Activated CD4-positive, alpha-beta T cell treated with anti-CD3 and anti-CD28 coated beads, Interleukin-2, amount 50 U/mL, for 4 hours (primary cell): ENCODE measurements around the gene RBMS3.
"Not testable (repeated sequence)": the region's sequence is repeated elsewhere in the genome, so short reads cannot be mapped to it uniquely, and the experiment has no call there.

Experiments
- DNase-seq, 2 experiments: peaks; one replicate each; pipeline ENCODE4 v3.0.0-alpha.2; 2020

The RBMS3 gene

DNA sequence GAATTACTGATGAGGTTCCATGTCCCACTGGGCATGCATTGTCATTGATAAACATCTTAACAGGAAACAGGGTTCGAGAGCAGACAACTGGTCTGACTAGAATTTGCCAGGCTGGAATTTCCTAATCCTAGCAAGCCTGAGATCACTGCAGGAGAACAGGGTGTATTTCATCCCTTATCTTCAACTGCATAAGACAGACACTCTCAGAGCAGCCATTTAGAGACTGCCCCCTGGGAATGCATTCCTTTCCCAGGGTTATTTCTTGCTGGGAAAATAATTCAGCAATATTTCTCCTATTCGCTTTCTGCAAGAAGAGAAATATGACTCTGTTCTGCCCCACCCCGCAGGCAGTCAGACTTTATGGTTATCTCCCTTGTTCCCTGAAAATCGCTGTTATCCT lies 113.1 kb downstream of the RBMS3 start:
- not testable (repeated sequence) for DNase-seq

DNA sequence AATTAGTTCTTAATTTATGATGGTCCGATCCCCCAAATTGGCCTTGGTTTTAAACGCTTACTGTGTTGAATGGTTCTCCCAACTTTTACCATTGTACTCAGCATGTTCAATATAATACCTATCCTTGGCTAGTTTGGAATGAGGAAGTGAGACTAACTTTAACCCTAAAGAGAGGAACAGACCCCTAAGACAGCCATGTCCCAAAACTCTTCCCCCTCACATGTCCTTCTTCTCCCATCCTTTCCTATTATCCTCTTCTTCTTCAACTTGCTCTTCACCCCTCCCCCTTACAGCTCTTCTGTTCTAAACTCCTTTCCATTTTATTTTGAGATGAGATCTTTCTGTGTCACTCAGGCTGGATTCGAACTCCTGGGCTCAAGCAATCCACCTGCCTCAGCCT lies 116.5 kb downstream of the RBMS3 start:
- no peak for DNase-seq

DNA sequence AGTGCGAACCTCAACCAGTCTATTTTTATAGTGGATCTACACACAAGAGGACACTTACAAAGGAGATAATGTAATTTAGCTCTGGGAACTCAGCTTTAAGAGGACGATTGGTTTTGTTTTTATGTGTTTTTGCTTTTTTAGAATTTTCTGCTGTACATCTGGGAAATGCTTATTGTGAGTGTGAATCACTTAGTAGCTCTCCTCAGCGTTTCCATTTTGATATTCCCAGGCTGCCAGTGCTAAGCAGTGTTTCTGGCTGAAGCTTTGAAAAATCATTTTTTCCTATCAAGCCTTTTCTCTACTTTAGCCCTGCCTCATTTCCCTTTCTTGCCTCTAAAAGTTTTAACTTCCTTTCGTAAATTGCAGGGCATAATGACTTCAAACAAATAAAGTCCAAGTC lies 117.9 kb downstream of the RBMS3 start:
- no peak for DNase-seq

DNA sequence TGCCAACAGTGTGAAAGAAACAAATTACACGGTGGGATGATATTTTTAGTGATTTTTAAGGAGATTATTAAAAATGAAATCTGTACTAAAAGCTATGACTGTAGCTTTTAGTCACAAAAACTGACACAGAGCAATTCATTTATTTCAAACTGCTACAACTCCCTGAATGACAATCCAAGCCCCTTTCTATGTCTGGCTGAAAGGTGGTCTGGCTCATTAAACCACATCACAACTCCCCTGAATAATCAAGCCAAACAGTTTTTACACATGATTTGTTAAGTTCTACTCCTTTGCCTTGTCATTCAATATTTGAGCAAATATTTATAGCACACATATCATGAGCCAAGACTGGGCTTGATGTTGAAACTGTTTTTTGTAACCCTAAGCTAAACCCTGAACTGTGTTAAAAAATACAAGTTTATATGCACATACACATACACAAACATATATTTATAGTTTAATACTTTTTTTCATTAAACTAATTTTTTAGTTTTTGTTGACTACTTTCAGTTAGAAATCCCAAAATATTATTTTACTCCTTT lies 125.5 kb downstream of the RBMS3 start:
- DNase-seq: no peak

DNA sequence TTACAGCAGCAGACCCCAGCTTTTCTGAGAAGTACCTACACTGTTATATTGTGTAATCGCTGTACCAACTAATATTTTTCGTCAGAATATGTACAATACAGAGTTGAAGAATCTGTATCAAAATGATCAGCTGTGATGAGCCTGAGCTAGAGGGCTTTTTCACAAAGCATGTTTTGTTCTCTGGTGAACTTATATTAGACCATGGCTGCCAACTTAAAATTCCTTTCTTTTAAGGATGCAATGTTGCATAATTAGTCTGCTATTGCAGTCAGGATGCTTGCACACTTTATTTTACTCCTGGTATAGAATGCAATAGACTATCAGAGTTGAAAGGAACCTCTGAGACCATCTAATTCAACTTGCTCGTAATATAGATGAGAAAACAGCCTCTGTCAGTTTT lies 127.8 kb downstream of the RBMS3 start:
- no peak for DNase-seq

DNA sequence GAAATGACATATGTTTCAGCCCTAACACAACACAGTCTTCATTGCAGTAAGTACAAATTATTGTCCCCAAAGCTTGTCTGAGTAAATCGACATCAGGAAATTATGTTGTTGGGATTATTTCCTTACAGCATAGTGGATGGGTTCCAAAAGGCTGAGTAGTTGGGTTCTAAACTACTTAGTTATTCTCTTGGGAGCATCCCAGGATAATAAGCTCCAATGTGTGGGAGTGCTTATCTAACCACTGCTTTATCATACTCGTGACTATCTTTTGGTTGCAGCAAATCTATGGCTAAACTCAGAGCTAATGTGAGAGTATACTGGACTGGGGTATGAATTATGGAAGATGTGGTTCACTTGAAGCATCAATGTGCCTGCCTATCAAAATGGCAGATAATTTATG lies 128.5 kb downstream of the RBMS3 start:
- DNase-seq: no peak

DNA sequence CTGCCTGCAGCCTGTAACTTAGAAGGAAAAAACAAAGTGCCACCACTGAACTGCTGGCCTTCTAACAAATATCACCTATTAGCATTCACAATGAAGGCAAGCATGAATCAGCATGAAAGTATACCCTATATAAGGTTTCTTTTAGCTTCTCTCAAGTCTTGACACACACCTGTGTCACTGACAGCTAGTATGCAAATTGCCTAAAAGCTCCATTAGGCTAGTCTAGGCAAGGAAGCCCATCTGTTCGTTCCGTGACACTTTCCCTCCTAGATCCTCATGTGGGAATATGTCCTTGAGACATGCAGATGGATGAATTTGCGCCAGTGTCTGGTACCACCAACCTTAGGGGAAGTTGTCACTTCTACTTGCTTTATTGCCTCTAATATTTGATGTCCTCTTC lies 129.3 kb downstream of the RBMS3 start:
- no peak for DNase-seq

DNA sequence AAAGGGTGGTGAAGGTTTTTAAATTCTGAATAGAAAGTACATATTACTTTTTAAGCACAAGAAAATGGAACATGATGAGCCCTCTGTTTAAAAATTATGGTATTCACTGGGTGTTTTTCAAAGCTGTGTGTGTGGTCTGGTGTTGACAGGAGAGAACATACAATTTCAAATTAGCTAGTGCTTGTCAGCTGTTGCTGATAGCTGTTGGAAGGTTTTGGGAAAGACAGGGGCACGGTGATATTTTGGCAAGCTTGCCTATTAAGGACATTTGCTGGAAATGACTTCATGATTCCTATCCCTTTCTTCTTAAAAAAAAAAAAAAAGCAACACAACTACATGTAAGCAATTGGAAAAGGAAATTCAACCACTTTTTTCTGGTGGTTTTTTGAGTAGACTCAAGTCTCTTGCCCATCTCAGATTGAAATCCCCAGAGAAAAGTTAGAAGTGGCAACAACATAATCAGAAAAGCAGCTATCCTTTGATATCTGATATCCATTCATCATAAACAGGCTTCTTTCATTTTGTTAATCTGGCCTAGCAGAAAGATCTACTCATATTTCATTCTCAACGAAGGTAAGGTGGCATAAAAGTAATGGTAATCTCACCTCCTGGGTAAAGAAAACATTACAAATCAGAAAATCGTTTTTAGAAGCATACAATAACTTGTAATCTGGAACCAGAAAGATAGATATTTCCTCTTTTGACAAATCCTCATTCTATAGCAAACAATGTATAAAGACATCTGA lies 130.0 kb downstream of the RBMS3 start:
- DNase-seq: no peak

DNA sequence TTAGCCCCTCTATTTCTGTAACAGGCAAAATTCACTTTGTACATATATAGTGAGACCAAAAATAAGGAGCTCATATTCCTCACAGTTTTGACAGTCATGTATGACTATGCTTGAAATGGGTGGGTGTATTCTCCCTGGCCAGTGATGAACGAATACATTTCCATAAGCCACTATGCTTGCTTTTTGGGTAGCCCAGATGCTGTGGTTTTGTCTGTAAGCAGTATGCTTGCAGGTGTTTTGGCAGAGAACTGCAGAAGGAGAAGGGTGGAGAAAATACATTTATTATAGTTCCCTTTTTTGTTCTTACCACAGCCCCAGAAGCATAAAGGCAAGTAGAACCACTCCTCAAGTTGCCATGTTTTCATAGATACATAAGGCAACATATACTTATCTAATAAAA lies 131.2 kb downstream of the RBMS3 start:
- DNase-seq: no peak

DNA sequence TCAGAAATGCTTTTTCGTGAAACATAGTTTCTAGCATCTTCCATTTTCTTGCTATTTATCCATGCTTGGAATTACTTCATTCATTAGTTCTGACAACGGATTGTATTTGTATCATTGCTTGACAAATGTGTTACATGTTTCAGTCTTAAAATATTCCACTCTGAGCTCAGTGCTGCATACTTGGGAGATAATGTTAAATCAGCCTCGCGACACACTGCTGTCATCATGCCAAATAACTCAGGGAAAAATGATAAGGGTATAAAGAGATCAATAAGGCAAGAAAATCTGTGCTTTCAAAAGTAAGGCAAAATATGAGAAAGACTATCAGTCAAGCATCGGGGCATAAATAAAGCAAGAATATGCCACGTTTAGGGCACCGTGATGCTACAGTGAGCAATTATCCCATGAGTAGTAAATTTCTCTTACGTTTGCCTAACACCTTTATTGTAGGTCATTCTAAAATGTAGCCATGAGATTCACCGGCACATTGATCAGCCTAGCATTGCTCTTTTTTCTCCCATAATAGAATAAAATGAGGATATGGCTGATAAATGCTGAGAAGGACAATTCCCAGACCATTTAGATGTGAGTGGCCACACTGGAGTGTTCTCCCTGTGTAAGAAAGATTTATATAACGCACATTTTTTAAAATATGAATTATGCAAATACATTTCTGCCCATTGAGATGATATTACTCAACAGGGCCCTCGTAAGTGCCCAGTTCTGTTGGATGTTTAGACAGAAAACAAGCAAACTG lies 133.8 kb downstream of the RBMS3 start:
- no peak for DNase-seq

DNA sequence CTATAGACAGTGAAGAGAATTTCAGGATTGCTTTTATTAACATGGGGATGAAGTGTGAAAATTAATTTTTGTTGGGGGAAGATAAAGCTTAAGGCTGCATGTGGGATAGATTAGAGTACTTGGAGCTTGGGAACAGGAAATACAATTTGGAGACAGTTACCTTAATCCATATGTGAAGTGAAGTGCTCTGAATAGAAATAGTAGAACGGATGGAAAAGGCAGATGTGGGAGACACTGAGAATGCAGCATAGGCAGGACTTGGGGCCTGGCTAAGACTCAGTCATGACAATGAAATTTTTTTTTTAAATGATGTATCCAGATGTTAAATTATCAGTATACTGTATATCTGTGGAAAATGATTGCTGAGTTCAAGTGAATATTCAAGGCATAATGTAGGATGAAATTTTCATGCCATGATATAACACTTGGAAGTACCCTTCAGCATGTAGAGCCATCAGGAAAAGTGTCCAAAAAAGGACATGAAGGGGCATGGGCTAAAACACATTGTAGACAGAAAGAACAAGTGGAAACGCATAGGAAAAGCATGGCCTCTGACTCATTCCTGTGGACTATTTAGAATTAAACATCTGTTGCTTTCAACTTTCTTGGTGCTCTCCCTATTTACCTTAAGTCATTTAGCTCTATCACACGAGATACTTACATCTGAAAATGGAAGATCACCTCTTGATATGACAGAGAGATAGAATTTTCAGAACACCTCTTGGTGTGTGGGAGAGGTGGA lies 134.8 kb downstream of the RBMS3 start:
- DNase-seq: no peak

DNA sequence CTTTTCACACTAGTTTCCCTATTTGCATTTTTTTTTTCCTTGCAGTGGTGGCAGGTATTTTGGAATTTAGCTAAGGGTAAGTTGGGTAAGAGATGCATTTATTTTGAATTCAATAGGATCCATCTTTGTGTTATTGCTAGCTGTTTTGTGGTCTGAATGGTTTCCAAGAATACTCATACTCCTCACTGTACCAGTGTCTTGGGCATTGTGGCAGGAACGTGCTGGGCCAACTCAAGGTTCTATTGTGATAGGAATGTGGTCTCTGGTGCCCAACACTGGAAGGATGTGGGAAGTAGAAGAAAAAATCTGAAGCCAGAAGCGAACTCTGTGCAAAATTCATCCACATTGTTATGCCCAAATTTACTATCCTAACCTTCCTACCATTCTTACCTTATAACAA lies 135.6 kb downstream of the RBMS3 start:
- no peak for DNase-seq

DNA sequence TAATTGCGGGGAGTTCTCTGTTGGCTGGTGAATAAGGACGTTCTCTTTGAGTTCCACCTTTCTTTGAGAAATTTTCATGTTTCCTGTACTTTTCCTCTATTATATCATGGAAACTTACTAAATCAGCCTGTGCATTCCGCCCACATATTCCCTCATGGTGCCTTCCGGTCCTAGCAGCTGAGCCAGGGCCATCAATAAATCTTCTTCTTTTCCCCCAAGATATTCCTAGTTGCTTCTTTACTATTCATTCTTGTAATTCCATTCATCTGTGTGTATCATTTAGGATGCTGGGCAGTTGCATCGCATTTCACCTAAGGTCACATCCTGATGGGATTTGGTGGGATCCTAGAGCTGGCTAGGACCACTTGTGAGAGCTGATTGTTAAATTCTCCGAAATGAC lies 139.2 kb downstream of the RBMS3 start:
- no peak for DNase-seq

DNA sequence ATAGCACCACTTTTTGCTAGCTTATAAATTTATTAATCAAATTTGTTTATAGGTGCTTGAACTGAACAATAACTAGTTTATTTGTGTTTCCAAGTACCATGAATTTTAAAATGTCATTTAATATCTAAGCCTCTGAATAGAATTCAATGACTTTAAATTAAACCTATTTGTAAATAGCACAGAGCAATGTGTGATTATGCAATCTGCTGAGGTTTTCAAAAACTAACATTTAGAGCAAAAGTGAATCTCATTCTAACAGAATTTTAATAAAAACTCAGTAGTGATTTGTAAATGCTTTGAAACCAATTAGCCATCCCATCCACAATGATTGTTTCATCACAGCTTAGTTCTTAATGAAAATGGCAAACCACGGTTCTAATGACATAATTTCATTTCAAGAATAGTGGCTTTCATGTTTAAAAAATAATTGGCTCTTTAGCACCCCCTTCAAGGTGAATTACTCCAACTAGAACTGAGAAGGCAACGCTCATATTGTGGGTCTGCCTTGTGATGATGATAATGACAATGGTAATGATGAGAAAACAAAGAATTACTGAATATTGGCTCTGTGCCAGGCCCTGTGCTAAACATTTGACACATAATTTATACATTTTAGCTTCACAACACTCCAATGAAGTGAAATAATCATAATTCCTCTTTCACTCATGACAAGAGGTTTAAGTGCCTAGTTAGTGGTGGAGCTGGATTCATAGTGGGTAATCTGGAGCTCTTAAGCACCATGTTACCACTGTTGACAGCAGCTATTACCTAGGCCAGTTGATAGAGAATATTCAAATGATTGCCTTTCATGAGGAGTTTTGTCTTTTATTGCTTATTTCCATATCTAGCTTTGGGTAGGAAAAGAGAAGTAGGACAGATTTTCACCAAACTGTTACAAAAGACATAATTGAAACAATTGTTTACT lies 145.7 kb downstream of the RBMS3 start:
- no peak for DNase-seq

DNA sequence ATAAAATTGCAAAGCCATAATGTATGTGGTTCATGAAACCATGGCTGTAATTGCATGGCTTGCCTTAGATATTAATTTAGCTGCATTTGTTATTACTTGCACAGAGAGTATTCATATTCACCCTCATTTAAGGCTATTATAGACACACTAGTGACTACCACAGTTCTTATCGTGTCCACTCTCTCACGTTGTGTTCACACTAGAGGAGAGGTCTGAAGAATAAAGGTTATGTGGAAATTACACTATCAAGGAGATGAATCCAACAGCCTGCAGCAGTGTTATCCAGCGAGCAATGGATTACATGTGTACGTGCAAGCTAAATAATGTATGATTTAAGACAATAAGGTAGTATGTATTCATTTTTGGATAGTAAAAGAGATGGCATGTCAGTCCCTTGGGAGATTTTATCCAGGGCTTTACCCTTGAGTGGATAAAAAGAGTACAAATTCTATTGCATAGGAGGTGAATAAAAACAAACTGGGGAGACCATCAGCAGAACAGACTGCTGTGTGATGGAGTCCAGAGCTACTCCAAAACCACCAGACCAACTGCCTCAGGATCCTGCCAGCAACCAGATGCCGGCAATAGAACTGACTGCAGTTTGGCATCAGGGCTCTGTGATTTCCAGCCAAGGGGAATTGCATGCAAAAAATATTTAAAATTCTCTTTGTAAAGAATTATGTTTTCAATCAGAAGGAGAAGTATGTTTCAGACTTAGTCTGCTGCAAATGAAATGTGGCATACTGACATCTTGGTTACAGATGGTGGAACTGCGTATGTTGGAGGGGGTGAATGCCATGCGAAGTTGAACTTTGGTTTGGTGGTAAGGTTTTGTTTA lies 146.6 kb downstream of the RBMS3 start:
- DNase-seq: no peak

DNA sequence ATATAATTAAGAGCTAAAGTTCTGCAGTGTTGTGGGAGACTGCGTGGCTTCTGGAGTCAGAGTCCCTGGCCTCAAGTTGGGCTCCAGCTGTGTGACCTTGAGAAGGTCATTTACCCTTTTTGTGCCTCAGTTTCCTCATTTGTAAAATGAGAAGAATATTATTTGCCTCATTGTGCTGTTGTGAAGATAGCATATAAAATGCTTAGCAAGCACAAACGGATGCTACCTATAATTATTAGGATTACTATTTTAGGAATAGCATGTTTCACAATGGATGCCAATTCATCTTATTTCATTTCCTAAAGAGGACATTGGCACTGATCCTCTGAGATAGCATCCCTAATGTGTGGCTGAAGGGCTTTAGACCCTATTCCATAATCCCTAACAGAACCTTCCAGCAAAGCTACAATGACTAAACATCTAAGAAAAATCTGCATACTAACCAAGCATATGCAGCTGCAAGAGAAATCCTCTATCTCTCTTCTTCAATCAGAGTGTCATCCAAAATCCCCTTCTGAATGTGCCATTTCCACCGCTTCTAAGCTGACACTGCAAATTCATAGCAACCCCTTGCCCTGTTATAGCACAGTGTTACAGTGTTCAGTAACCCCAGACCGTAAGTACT lies 148.3 kb downstream of the RBMS3 start:
- DNase-seq: no peak

DNA sequence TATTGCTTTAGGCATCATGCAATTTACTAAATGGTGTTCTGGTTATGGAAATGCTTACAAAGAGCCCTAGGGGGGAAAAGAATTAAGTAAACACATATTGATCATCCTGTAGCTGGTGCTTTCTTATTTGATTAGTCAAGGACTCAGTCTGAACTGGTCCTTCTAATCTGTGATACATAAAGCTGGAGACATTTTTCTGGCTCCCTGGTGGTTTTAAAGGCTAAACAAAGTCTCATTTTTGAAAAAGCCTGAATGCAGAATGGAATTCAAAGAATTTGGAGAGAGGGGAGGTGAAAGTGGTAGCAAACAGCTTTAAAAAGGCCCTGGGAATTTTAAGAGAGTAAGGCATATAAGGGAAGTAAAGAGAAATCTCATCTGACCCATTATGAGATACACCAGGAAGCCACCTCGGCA lies 149.7 kb downstream of the RBMS3 start:
- DNase-seq: no peak

DNA sequence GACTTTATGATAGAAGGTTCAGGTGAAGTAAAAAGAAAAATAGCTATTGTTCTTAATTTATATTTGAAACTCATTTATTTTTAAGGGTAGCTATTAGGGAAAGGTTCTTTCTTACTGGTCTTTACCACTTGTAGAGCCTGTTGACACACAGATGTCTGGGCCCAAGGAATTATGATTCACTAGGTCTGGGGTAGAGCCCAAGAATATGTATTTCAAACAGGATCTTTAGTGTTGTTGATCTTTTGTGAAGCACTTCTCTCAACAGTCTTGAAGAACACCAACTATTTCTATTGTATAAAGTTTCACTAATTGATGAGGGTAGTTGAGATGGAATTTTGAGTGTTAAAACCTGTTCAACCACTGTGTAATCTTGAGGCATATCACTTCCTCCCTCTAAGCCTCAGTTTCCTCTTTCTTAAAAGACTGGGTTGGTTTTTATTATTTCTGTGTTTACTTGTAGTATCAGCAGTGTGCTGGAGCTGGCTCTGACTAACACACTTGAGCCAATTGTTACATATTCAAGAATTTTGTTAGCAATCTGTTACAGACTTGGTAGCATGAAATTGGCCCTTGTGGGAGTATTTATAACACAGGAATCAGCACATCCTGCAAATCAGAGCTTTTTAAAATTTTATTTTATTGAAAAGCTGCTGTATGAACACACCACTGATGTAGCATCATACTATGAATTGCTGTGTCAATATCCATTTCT lies 155.9 kb downstream of the RBMS3 start:
- DNase-seq: no peak

DNA sequence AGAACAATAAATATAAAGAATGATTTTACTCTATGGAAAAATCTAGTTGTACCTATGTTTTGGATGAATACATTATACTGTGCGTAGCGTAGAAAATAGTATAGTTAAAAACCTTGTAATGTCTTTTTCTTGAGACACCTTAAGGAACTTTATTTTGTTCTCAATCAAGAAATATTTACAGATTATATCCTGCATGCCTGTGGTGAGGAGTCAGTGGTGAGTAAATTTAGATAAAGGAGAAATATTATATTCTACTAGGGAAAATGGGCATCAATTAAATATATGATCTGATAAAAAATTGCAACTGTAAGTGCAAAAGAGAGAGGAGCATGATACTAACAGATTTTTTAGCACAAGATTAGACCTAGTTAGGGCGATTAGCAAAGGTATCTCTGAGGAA lies 157.7 kb downstream of the RBMS3 start:
- DNase-seq: no peak
